Smooth muscle cell of the brain vasculature (primary cell): ENCODE results near the gene CLEC2B.
A peak's percentile ranks its signal among the peaks of the same experiment; 100 is the strongest.
"Not testable (repeated sequence)": the region's sequence is repeated elsewhere in the genome, so short reads cannot be mapped to it uniquely, and the experiment has no call there.

ENCODE experiments used
- DNase-seq: peaks from one replicate; pipeline ENCODE4 v3.0.0-alpha.2; 2012; ENCODE audit warnings: low read depth, low spot score

The CLEC2B gene

DNA sequence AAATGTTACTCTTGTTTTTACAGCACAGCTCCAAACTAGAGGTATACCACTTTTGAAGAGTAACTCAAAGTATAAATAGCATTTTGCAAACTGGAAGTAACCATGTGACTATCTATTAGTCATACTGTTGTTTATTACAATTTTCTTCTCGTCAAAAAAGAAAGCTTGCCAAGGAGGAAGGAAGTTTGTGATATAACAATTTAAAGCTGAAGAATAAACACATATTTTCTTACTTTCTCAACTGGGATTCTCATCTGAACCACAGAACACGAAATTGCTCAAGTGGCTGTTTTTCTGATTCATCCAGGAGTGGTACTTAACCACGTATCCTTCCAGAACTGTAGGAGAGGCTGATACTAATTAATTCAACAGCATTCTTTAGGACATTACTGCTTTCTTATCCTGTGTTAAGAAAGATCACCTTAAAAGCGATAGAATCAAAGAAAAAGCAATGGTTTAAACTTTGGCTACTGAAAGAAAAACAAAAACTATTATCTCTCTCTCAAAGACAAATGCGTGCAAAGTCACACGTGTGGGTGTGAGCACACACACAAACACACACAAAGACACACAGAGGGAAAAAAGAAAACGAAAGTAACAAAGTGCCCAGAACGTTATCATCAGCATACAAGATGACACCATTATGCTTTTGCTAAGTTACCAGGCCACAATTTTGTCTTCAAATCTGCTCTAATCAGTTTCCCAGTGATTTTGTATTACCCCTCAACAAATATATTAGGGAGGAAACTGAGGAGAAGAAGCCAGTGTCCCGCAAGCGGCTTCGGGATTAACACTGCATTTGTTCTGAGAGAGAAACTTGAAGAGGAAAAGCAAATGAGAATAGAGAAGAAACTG lies at the start of gene CLEC2B:
Gene CLEC2B, minus strand, starts transcription at position 48 of the 855 bp plus-strand sequence.
- peak; percentile 40 for DNase-seq

DNA sequence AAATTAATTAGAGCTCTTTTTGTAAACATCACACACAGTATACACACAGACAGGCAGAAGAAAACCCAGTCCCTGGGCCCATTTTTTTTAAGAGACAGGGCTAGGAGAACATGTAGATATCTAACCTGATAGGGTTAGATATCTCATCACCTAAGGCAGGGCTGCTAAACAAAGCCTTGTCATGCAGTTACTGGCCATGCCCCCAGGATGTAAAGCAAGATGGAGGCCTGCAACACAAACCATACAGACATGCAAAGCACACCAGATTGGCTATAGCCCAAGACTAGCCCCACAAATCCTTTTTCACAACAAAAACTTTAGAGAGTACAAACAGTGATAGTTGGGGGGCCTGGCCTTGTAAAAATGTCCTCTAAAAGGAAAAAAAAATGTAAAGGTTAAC lies 42.6 kb upstream of the CLEC2B start:
- no peak for DNase-seq

DNA sequence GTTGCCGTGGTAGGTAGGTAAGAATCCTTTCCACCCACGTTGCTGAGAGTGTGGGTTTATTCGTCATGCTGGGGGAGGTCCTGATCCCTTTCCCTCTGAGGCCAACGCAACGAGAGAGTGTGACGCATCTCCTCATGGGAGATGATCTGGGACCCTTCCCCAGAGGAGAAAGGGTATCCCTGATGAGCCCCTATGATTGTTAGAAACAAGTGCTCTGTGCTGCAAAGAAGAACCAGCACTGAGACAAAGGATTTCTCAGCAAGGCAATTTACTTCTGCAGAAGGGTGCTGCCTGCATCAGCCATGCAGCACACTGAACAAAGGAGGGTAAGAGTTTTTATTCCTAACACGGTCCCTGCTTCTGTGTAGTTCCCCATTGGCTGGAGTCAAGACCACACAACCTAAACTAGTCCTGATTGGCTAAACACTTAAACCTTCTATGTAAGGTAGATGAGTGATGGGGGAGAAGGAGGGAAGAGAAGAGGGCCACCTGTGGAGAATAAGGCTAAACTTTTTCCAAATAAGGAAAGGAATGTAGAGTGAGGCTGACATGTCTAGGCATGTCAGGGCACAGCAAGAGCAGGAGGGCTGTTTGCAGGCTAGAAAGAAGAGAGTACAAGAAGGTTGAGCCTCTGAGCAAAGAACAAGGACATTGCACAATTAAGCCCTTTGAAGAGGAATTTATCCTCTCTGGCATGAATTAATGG lies 41.7 kb upstream of the CLEC2B start:
- no peak for DNase-seq

DNA sequence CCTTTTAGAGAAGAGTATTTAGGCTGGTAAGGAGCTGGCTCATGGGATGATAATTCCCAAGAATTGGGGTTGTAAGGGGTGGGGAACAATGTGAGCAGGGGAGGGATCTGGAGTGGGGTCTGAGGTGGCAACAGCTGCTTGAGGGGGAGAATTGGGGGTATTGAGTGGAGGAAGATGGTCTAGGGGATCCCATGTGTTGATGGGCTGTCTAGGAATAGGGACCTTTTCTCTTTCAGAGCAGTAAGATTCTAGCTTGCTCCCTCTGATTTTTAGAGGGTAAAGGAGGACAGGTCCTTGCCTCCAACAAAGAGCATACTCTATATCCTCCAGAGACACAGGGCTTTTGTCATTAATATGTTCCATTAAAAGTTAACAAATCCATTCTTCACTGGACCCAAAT lies 40.6 kb upstream of the CLEC2B start:
- no peak for DNase-seq

DNA sequence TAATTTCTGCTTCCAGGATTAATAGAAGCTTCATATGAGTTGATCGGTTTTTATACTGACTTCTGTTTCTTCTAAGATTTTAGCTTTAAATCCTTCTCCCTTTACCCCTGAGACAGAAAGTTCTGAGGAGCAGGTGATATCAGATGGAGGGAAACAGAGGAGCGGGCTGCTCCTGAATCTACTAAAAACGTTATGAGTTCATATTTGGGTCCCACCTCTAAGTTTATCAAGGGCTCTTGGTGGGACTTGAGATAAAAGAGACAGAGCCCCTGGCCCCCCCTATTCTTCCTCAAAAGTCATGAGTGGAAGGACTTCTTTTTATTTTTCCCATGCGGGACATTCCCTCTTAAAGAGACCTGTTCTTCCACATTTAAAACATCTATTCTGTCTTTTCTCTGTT lies 39.2 kb upstream of the CLEC2B start:
- DNase-seq, result no peak

DNA sequence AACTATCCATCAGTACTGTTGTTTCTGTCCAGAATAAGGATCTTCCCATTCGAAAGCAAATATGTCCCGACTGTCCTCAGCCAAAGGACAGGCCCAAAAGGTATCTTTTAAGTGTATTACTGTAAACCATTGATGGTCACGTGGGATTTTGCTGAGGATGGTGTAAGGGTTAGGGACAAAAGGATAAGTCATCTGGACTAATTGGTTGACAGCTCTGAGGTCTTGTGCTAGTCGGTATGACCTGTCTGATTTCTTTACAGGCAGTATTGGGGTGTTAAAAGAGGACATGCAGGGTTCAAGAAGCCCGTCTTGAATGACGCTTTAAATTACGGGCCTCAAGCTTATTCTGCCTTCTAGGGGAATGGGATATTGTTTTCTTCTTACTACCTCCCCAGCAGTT lies 38.6 kb upstream of the CLEC2B start:
- no peak for DNase-seq

DNA sequence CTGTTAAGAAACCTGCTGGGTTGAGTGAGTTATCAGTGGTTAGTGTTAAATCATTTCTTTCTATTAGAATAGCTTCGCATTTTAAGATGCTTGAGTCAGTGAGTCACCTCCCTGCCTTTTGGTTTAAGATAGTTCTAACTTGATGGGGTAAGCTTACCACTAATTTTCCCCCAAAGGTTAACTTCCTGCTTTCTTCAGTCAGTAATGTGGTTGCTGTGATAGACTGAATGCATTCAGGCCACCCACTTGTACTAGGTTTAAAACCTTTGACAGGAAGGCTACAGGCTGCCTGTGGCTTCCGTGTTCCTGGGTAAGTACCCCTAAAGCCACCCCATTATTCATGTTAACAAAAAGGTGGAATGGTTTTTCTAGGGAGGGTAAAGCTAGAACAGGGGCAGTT lies 37.7 kb upstream of the CLEC2B start:
- DNase-seq, result no peak

DNA sequence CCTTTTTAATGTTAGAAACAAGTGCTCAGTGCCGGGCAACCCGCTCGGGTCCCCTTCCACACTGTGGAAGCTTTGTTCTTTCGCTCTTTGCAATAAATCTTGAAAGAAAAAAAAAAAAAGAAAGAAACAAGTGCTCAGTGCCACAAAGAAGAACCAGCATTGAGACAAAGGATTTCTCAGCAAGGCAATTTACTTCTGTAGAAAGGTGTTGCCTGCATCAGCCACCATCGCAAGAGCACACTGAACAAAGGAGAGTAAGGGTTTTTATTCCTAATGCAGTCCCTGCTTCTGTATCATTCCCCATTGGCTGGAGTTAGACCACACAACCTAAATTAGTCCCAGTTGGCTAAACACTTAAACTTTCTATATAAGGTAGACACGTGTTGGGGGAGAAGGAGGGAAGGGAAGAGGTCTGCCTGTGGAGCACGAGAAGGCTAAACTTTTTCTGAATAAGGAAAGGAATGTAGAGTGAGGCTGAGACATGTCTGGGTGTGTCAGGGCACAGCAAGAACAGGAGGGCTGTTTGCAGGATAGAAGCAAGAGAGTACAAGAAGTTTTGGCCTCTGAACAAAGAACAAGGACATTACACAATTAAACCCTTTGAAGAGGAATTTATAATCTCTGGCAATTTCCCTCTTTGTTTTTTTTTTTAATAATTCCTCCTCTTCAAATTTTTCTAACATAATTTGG lies 33.5 kb upstream of the CLEC2B start:
- no peak for DNase-seq

DNA sequence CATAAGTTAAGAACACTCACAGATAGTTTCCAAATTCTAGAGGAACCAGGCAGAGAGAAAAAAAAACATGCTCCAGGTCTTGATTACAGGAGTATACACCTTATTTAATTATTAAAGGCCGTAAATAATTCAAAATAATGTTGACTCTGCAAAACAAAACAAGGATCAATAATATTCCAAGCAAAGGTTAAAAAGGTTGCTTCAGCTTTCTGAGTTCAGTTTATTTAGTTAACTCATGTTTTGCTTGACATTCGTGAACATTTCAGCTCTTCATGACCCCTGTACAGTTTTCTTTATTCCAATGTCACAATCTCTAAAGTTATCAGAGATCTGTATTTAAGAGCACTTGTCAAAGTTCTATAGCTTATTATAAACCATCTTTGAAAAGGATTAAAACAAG lies 31.8 kb upstream of the CLEC2B start:
- no peak for DNase-seq

DNA sequence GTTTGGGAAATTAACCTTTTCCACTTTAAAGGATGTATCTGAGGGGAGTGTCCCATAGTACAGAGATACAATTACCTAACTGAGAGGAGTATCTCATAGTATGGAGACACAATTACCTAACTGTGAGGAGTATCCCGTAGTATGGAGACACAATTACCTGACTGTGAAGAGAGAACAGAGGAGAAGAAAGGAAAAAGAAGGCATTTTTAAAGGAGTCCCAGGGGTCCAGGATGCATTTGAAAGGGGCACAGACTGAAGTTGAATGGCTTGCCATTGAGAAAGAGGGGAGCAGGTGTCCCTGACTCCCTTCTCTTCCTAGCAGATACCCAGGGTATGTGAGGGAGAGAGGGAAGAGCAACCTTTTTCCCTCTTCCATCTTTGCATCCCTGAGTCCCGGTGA lies 30.1 kb upstream of the CLEC2B start:
- no peak for DNase-seq

DNA sequence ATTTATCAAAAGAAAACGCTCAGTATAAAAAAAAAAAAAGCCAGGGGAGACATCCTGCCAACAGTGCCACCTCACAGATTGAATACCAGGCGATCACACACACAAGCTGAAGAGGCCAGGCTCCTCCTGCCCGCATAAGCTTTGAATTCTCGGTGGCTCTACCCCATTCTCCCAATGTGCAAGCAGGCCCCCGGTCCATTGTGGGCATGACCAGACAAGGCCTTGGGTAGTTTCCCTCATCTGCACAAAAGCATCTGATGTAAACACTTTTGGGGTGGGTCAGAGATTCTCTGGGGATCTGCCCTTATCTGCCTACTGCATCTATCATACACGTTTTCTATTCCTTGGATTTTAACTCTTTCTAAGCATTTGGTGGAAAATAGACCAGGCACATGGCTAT lies 28.4 kb upstream of the CLEC2B start:
- DNase-seq, result no peak

DNA sequence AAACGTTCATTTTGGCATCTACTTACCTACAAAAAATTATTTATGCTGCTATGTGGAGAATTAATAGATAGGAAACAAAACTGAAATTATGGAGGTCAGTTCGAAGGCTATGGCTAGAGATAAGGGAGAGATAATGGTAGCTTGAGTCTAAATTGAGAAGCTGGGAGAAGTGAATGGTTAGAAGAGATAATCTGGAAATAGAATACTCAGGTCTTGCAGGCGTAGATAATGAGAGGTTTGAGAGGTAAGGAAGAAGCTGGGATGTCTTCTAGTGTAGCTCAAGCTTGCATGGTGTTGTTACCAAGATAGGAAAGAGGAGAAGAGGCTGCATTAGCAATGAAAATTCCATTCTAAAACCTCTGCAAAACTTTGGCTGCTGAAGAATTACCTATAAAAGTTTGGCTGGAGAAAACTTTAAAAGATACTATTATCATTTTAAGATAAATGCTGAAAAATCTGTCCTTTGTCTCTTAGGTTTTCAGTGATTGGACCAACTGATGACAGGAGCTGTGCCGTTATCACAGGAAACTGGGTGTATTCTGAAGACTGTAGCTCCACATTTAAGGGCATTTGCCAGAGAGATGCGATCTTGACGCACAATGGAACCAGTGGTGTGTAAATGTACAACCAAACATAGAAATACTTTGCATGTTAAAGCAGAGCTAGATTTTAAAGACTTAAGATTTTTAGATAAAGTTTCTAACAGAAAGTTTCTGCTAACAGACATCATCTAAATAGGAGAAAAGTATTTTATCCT lies 26.2 kb upstream of the CLEC2B start:
- DNase-seq, result no peak

DNA sequence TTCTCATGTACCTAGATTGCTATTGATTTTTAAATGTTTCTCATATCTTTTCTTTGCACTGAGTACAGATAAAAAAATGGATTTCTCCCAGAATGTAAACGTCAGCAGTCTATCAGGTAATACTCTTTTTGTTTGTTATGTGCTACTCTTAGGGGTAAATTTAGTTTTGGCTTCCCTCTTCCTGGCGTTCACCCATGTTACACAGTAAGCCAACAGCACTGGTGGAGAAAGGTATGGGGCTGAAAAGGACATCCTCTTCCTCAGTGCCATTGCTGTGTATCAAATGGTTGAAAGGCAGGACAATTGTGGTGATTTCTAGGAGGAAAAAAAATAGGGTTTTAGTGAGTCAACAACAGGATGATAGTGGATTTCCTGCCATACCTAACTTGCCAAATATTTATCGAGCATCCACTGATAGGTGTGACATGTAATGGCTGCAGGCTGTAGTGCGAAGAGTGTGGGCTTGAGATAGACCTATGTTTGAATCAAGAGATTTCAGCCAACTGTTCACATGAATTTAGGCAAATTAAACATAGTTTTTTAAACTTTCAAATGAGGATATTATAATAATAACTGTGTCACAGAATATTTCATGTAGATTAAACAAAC lies 19.6 kb upstream of the CLEC2B start:
- DNase-seq, result no peak

DNA sequence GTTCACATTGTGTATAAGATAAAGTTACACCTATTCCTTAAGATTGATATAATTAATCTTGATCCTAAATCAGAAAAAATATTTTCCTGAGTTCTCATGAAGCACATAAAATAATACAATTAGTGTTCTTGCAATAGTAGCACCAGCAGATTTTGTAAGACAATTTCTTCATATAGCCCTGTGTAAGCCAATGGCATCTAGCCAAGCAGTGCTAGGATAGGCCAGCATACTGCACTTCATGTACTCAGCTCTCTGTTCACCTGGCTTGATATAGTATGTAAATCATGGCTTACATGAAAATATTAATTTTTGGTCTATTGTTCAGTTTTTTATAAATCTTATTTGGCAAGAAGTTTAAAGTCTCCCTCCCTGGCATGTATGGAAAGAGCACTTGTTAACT lies 14.0 kb upstream of the CLEC2B start:
- no peak for DNase-seq

DNA sequence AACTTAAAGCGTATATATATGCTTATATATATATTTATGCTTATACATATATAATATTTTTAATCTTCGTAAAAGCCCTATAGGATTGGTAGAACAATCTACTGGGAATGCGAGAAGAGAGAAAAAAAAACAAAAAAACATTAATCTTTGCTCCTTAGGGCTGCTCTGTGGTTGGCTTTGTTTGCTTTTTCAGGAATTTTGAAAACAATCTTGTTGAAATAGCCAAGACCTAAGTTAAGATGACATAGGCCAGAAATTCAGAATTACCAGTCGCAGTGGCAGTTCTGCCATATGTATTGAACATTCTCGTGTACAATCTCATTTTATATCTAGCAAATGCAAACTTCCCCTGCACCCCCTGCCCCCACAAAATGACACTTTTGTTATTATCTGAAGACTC lies 12.8 kb upstream of the CLEC2B start:
- no peak for DNase-seq

DNA sequence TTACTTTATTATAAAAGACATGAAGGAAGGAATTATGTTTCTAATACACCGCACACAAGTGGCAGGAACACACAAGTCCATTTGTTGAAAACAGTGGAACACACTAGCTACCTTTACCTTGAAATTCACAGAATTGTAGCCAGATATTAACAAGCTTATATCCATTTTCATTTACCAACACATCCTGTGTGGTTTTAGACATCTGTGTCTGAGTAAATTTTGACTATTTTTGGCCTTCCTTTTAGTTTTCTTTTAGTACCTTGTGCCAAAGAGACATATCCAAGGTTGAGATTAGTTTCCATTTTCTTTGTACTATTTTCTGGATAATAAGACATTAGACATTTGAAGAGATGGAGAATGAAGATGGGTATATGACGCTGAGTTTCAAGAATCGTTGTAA lies 12.1 kb upstream of the CLEC2B start, which contains the start of gene KLRF2:
Gene KLRF2, plus strand, starts transcription at position 244 of the 400 bp plus-strand sequence. Its CDS starts 107 bp downstream, at position 351.
- no peak for DNase-seq

DNA sequence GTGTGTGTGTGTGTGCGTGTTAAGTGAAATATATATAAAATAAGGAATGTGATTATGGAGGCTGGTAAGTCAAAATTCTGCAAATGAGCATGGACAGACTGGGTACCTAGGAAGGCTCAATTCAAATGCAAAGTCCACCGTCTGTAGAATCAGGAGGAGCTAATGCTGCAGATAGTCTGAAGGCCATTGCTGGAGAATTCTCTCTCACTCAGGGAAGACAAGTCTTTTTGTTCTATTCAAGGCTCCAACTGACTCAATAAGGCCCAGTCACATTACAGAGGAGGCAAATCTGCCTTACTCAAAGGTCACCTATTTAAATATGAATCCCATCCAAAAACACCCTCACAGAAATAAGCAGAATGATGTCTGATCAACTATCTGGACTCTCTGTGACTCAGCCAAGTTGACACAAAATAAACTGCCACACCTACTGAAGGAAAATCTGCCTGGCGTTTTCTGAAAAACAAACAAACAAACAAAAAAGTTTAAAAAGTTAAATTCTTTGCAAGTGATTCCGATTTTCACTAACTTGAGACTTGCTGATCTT lies 11.5 kb upstream of the CLEC2B start:
- no peak for DNase-seq

DNA sequence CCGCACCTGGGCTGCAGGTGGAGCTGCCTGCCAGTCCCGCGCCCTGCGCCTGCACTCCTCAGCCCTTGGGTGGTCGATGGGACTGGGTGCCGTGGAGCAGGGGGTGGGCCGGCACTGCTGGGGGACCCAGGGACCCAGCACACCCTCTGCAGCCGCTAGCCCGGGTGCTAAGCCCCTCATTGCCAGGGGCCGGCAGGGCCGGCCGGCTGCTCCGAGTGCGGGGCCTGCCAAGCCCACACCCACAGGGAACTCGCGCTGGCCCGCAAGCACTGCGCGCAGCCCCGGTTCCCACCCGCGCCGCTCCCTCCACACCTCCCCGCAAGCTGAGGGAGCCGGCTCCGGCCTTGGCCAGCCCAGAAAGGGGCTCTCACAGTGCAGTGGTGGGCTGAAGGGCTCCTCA lies 7.0 kb upstream of the CLEC2B start:
- not testable (repeated sequence) for DNase-seq

DNA sequence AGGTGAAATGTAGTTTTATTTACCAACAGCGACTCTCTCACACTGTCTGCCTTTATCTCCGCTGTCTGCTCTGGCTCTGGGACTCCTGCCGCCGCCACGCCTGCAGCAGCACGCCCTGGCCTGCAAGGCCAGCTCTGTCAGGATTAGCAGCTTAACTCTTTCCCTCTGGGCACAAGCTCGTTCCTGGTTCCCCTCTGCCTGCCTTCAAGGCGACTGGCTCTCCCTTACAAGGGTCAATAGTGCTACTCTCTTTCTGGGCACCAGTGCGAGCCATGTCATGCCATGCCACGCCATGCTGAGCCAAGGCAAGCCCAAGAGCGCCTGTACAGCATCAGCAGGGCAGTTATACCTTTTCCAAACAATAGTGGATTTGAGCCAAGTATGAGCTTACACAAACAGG lies 3.6 kb upstream of the CLEC2B start:
- DNase-seq, result no peak

DNA sequence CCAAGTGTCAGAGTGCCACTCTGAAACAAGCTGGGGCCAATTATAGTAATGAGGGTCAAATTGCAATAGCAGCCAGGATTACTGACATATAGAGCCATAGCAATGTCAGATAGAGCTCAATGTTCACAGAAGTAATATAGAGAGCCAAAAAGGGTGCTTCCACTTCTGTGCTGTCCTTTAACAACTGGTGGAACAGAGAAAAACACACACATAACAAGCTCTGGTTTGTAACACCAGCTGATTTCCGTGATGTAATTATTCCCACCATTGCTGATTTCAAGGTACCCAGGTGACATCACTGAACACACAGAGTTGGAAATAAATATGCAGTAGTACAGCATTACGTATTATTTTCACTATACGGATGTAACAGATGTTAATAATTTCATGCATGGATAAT lies 3.0 kb upstream of the CLEC2B start:
- DNase-seq, result no peak

DNA sequence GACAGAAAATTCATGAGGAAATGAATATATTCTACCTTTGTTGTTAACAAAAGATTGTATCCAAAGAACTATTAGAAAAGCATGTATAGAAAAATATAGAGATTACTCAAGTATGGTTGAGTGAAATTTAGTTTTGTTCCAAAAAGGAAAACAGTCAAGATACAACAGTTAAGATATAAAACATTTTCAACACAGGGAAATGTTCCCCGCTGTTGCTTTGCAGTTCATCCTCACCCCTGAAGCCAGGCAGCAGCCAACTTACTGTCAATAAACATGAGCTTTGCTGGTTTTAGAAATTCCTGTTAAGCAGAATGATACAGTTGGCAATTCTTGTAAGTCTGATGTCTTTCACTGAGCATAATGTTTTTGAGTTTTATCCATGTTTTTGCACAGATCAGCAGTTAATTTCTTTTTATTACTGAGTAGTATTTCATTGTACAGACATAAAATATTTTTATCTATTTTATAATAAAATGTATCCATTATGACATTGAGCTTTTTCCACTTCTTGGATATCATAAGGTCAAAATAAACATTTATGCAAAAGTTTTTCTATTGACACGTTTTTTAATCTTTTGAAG lies 1.2 kb upstream of the CLEC2B start:
- no peak for DNase-seq
